MCF 10A (cell line): ENCODE data around the gene NAPEPLD. TPM values are rescaled to one million over a fixed set of nuclear protein-coding genes. Genes with fewer than 3 reads are reported as not detected.

Experiments
- BruUV-seq: library from RNA; stranded (reverse); fragments of 400-500 nt; replicated peaks from 2 replicates; lab custom pipeline; 2021; lab: Mats Ljungman, UMichigan
- CTCF ChIA-PET: fragments of 300-600 bp; sonication (Branson Sonifier 250); formaldehyde crosslinking; extraction: SDS; loops from one replicate; lab custom pipeline; 2021; ENCODE audit warnings: antibody characterized with exemption, inconsistent platforms; lab: Yijun Ruan, JAX
- POLR2A ChIA-PET: fragments of 300-600, 350-650 bp; sonication (Branson Sonifier 250); formaldehyde crosslinking; extraction: SDS; loops from one replicate; lab custom pipeline; 2020; ENCODE audit warnings: antibody characterized with exemption, inconsistent platforms; lab: Yijun Ruan, JAX
- DNase-seq: peaks from one replicate; pipeline ENCODE4 v3.0.0-alpha.2; 2018; ENCODE audit not compliant: unreplicated experiment
- H3K27ac Mint-ChIP-seq: one replicate; pipeline ENCODE4 v1.8.0; 2022; ENCODE audit warnings: mild to moderate bottlenecking, low read depth, mixed read lengths; ENCODE audit not compliant: unreplicated experiment
- H3K27me3 Mint-ChIP-seq: one replicate; pipeline ENCODE4 v1.8.0; 2022; ENCODE audit warnings: mixed read lengths; ENCODE audit not compliant: insufficient read depth, unreplicated experiment
- H3K36me3 Mint-ChIP-seq: one replicate; pipeline ENCODE4 v1.8.0; 2022; ENCODE audit warnings: mild to moderate bottlenecking, moderate library complexity, mixed read lengths; ENCODE audit not compliant: insufficient read depth, unreplicated experiment
- H3K4me1 Mint-ChIP-seq: one replicate; pipeline ENCODE4 v1.8.0; 2022; ENCODE audit warnings: mixed read lengths; ENCODE audit not compliant: insufficient read depth, unreplicated experiment
- H3K4me3 Mint-ChIP-seq: one replicate; pipeline ENCODE4 v1.8.0; 2022; ENCODE audit warnings: mild to moderate bottlenecking, moderate library complexity, mixed read lengths; ENCODE audit not compliant: unreplicated experiment
- H3K9me3 Mint-ChIP-seq: one replicate; pipeline ENCODE4 v1.8.0; 2022; ENCODE audit warnings: mixed read lengths; ENCODE audit not compliant: unreplicated experiment
- CTCF ChIP-seq: fragments of 200-600 bp; IDR thresholded peaks from one replicate; pipeline ENCODE4 v1.8.0; 2022; ENCODE audit warnings: antibody characterized with exemption, mild to moderate bottlenecking; ENCODE audit not compliant: unreplicated experiment
- intact Hi-C: fragments of 100-400 bp; cut with micrococcal nuclease; formaldehyde crosslinking; loops from 2 replicates; pipeline ENCODE4 v1.14.1; 2022
- total RNA-seq: library from RNA; stranded (reverse); gene quantifications from 2 replicates; pipeline ENCODE4 v1.2.3, GENCODE V29; 2022

NAPEPLD gene
- total RNA-seq, 1 experiment from 2014 or later, result 6.1 TPM

GRCh38 chr7:103124429-103124979 lies 24.4 kb downstream of the NAPEPLD start:
- DNase-seq, result no peak
- Mint-ChIP-seq H3K36me3 (peaks cover 36% of the 10 kb centered on the region), H3K27me3 (no peaks in the 10 kb centered on the region), H3K9me3 (no peaks in the 10 kb centered on the region), H3K27ac (no peak overlapping the region), H3K4me3 (no peak overlapping the region), H3K4me1 (no peaks in the 10 kb centered on the region)
- BruUV-seq, result no TSS peak
- TF ChIP-seq CTCF, result no peak
- ChIA-PET CTCF (interaction anchor here (1.0 kb wide), 1 partner anchor 44 kb away, joined by 3 read pairs; no protein-coding TSS in a partner anchor), POLR2A (no interaction called here)
- intact Hi-C loops, result no loop called here

- Mint-ChIP-seq H3K27me3 (no peaks in the 10 kb centered on the region), H3K4me3 (no peak overlapping the region), H3K27ac (no peak overlapping the region), H3K36me3 (peaks cover 38% of the 10 kb centered on the region), H3K4me1 (no peaks in the 10 kb centered on the region), H3K9me3 (no peaks in the 10 kb centered on the region)
- POLR2A ChIA-PET, result interaction anchor here (1.2 kb wide), 1 partner anchor 48 kb away, joined by 4 read pairs; no protein-coding TSS in a partner anchor
- DNase-seq, result no peak
- BruUV-seq, result no TSS peak
- intact Hi-C loops, result no loop called here
- TF ChIP-seq CTCF, result no peak
- CTCF ChIA-PET, result interaction anchor here (0.6 kb wide), 1 partner anchor 62 kb away, joined by 4 read pairs; no protein-coding TSS in a partner anchor
Observed at GRCh38 chr7:103123529-103123928, 25.4 kb downstream of the NAPEPLD start.

- Mint-ChIP-seq H3K4me1 (no peaks in the 10 kb centered on the region), H3K4me3 (no peak overlapping the region), H3K27ac (no peak overlapping the region), H3K27me3 (no peaks in the 10 kb centered on the region), H3K36me3 (peaks cover 30% of the 10 kb centered on the region), H3K9me3 (no peaks in the 10 kb centered on the region)
- no peak for TF ChIP-seq CTCF
- no TSS peak for BruUV-seq
- POLR2A ChIA-PET, result interaction anchor here (0.6 to 0.7 kb wide), 2 partner anchors 27 to 1887 kb away, joined by 3 read pairs; no protein-coding TSS in a partner anchor
- intact Hi-C loops, result no loop called here
- CTCF ChIA-PET, result interaction anchor here (2.3 kb wide), 1 partner anchor 9 kb away, joined by 11 read pairs; no protein-coding TSS in a partner anchor
- no peak for DNase-seq
Observed at GRCh38 chr7:103121641-103122040, 27.3 kb downstream of the NAPEPLD start.

- Mint-ChIP-seq H3K27me3 (no peaks in the 10 kb centered on the region), H3K27ac (no peak overlapping the region), H3K9me3 (no peaks in the 10 kb centered on the region), H3K4me1 (no peaks in the 10 kb centered on the region), H3K4me3 (no peak overlapping the region), H3K36me3 (peaks cover 34% of the 10 kb centered on the region)
- no peak for DNase-seq
- no TSS peak for BruUV-seq
- no peak for TF ChIP-seq CTCF
- intact Hi-C loops, result no loop called here
- ChIA-PET POLR2A (interaction anchor here (1.1 kb wide), 1 partner anchor 16 kb away, joined by 4 read pairs; no protein-coding TSS in a partner anchor), CTCF (interaction anchor here (2.3 kb wide), 1 partner anchor 10 kb away, joined by 11 read pairs; no protein-coding TSS in a partner anchor)
Observed at GRCh38 chr7:103120362-103120761, 28.5 kb downstream of the NAPEPLD start.
